ENCODE results near the gene RCAN3.
A peak's percentile ranks its signal among the peaks of the same experiment; 100 is the strongest.
"Not testable (repeated sequence)": the region's sequence is repeated elsewhere in the genome, so short reads cannot be mapped to it uniquely, and the experiment has no call there.

RCAN3 gene

DNA sequence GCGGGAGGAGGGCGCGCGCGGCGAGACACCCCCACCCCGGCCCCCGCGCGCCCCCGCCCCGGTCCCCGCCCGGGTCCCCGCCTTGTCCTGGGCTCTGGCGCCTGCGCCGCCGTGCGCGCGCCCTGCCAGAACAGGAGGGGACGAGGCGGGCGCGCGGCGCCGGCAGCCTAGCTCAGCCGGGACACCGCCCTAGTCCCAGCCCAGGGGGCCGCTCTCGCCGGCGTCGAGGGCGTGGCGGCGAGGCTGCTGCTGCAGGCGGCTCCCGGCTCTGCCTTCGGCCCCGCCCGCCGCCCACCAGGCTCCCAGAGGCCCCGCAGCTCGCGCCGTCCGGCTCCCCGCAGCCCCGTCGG is at the start of gene RCAN3:
TSS of gene RCAN3 (plus strand) at position 128 of the 350 bp plus-strand sequence. CDS start 11,537 bp downstream, outside the sequence.
- peak; percentile 95 for DNase-seq (ENCODE audit: low read depth, low spot score)

DNA sequence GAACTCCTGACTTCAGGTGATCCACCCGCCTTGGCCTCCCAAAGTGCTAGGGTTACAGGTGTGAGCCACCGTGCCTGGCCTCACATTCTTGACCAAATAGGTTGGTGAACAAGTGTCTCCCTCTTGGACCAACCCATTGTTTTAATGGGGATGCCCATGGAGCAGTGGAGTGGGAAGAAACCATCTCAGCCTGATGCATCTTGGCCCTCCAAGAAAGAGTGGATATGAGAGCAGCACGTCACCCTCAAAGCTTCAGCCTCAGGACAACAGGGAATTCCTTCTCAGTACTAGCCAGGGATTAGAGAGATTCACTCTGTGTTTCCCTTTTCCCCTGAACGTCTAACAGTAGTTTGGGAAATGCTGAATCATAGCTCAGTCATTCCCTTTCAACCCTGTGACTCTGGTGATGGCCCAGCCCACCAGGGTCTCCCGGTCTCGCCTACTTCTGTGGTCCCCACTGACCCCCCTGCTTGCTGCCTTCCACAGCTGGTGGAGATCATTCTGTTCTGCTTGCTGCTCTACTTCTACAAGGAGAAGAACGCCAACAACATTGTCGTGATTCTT is 49.6 kb upstream of the RCAN3 start:
- DNase-seq (ENCODE audit: low read depth, low spot score), result no peak

DNA sequence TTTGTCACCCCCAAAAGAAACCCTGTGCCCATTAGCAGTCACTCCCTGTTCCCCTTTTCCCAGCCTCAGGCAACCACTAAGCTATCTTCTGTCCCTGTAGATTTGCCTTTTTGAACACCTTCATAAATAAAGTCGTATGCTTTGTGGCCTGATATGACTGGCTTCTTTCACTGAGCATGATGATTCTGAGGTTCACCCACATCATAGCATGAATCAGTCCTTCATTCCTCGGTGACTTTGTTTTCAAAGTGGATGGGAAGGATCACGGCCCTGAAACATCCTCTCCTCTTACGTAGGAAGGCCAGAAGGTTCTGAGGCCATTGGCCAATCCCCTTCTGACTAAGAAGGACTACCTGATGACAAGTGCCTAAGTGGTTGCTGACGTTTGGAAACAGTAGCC is 48.0 kb upstream of the RCAN3 start:
- DNase-seq (ENCODE audit: low read depth, low spot score), result no peak

DNA sequence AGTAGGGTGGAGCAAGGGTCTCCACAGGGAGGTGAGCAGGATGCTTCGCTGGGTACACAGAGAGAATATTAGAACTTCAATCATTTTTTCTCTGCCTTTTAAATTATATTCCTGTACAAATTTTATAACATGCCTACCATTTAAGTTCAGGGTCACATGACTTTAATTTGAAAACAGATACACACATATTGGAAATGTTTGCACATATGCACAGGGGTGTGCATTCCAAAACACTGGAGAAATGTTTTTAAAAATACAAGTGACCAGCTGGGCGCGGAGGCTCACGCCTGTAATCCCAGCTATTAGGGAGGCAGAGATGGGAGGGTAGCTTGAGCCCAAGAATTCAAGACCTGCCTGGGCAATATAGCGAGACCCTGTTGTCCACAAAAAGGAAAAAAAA is 47.4 kb upstream of the RCAN3 start:
- no peak for DNase-seq (ENCODE audit: low read depth, low spot score)

DNA sequence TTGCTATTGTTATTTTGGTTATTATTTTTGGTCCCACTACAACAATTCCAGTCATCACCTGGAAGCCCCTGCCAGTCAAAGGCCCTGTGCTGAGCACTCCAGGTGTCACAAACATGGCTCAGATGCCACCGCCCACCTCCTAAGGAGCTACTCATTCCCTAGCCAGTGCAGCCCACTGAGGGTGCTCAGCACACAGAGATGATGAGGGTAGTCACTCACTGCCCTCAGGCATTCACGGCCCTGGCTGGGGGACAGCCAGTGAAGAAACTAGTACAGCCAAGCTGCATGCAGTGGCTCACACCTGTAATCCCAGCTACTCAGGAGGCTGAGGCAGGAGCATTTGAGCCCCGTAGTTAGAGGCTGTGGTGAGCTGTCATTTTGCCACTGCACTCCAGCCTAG is 44.8 kb upstream of the RCAN3 start:
- DNase-seq (ENCODE audit: low read depth, low spot score), result no peak

DNA sequence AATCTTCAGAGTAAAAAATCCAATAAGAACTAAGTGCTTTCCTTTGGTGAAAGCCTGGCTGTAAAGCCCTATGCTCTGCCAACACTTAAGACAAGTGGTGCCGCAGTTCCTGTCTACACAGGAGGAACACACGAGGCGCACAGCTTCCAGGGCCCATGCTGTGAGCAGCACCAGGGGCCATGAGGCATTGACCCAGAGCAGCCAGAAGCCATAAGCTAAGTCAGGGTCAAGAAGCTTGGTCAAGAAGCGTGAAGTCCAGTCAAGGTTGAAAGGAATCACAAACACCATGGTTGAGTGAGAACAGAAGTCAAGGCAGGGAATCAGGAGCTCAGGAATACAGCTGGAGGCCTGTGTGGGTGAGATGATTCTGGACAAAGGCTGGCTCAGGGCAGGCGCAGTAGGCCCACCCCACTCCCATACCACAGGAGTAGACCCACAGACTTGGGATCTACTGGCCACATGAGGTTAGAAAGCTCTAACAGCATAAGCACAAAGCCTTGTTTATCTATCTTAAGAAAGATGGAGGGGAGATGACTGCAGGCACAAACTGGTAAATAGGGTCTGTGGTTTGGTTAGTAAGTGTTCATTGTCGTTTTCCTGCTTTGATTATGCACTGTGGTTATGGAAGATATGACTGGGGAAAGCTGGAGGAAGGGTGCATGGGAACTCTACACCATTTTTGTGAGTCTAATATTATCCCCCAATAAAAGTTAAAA is 42.9 kb upstream of the RCAN3 start:
- no peak for DNase-seq (ENCODE audit: low read depth, low spot score)

DNA sequence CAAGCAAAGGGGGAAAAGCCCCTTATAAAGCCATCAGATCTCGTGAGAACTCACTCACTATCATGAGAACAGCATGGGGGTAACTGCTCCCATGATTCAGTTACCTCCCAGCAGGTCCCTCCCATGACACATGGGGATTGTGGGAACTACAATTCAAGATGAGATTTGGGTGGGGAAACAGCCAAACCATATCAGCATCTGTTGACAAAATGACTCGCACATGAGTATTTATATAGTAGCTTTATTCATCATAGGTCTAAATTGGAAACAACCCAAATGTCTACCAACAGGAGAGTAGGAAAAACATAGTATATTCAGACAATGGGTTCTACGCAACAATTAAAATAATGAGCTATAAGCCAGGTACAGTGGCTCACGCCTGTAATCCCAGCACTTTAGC is 40.5 kb upstream of the RCAN3 start:
- not testable (repeated sequence) for DNase-seq (ENCODE audit: low read depth, low spot score)

DNA sequence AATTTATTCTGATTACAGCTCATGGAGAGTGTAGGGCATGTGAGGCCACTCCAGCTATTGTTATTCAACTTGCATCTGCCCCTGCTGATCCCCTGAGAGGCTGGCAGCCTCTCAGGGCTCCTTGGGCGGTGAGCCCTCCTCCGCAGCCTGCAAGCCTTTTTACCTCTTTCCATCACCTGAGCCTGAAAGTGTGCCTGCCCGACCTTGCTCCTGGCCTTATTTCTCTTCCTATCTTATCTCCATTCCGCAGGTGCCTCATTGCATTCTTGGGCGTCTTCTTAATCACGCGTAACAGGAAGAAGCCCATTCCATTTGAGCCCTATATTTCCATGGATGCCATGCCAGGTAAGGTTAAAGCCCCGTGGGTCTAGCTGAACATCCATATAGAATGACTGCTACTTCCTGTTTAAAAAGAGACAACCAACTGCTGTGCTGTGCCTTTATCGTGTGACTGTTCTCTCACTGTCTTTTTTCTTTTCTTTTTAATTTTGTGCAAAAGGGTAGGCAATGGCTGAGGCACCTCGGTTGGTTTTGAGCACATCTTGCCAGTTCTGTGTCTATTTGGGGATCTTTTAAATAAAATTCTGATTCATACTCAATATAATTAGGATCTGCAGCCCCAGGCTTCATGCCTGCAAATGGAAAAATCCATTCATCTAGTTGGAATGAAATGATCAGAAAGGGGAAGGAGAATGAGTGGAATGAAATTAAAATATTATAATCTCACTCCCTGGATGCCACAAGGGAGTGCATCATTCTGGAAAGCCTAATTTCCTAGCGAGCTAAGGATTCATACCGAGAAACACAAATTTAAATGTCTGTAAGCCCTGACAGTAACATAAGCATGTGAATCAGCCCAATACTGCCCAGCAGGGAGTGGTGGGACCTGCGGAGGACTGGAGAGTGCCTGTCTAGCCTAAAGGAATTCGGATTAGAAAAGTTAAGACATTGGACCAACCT is 38.6 kb upstream of the RCAN3 start:
- peak; percentile 15 for DNase-seq (ENCODE audit: low read depth, low spot score)

DNA sequence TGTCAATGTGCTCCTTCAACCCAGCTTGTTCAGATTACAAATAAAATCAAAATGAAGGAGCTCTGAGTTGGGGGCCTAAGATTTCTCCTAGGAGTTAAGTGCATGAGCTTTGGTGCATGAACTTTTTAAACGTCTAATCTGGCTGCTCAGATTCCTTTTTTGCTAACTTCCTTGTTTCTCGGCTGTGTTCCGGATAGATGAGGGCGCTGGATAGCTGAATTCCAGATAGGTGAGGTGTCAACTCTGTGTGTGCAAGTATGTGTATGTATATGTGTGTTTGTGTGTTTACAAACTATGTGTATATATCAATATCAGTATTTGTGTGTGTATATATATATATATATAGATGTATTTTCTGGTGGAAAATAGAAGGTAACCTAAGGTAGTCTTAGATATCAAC is 37.5 kb upstream of the RCAN3 start:
- DNase-seq (ENCODE audit: low read depth, low spot score), result no peak

DNA sequence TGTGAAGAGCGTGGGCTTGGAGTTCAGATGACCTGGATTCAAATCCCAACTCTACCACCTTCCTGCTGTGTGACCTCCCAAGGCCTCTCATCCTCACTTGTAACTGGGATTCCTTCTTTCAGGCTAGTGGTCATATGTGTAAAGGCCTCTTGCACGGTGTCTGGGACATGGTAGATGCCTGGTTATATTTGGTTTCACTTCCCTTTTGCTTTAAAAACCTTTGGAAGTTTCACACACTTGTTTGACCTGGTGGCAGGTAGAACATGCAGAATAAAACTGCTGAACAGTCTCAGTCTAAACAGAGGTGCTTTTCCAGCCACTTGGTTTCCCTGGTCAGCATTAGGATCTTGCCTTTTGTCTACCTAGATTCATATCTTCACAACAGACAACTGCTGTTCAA is 37.0 kb upstream of the RCAN3 start:
- DNase-seq (ENCODE audit: low read depth, low spot score), result no peak

DNA sequence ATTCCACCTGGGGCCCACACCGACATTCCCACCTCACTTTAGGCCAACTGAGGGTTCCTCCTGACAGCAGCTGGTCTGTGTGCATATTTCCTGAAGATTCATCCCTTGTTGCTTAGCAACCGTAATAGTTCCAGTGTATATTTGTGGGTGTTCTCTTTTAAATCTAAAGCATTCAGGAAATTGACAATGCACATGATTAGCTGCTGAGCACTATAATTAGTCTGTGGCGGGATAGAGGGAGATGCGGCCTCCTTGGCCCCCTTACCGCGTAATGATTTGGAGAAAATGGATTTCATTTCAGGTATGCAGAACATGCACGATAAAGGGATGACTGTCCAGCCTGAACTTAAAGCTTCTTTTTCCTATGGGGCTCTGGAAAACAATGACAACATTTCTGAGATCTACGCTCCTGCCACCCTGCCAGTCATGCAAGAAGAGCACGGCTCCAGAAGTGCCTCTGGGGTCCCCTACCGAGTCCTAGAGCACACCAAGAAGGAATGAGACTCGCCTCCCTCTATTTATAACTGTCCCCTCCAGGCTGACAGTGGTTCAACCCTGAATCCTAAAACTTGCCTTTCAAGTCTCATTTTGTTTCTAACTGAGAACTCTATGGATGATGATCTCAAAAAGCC is 33.8 kb upstream of the RCAN3 start:
- DNase-seq (ENCODE audit: low read depth, low spot score), result no peak

DNA sequence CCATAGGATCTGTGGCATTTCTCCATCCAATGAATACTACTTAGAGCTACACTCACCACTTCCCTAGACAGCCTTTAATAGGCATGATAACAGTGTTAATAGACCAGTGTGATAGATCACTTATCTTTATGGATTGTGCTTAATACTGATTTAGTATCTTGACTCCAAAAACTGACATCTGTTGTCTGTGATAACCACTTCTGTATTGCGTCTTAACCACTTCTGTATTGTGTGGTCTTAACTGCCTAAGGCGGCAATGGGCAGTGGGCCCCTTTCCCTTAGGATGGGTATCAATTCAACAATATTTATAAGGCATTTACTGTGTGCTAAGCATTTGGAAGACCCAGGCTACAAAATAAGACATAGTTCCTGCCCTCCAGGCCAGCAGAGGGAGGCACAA is 32.0 kb upstream of the RCAN3 start:
- no peak for DNase-seq (ENCODE audit: low read depth, low spot score)

DNA sequence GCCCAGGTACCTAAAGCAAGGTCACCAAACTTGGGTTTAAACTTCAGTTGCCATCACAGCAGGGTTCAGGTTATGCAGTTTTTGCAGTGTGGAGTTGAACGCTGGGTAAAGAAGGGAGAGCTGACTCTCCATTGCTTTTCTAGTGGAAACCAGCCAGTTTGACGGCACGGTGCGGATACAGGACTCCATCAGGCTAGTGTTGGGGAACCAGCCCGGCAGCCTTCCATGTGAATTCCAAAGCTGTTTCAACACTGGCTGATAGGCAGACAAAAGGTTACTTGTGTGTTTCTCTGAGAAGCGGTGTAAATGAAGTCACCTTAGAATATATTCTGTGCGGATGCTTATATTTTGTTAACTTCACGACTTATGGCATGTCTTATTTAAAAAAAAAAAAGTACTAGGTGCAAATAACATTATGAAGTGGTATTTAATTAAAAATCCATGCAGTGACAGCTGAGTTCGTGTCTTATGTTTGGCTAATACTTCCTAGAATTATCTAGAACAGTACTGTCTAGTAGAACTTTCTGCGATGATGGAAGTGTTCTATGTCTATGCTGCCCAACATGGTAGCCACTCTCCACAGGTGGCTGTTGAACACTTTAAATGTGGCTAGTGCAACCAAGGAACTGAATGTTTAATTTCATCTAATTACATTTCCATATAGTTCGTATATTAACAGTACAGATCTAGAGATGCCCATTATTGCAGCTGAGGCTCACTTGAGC is 29.9 kb upstream of the RCAN3 start:
- DNase-seq (ENCODE audit: low read depth, low spot score), result no peak

DNA sequence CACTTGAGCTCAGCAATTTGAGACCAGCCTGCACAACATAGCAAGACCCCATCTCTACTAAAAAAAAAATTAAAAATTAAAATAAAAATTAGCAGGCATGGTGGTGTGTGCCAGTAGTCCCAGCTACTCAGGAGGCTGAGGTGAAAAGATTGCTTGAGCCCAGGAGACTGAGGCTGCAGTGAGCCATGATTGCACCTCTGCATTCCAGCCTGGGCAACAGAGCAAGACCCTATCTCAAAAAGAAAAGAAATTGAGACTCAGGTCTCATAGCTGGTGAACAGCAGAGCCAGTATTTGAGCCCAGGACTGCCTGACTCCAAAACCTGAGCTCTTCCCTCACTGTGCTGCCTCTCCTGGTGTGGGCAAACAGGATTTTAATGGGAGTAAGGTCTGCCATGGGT is 28.4 kb upstream of the RCAN3 start:
- DNase-seq (ENCODE audit: low read depth, low spot score), result no peak

DNA sequence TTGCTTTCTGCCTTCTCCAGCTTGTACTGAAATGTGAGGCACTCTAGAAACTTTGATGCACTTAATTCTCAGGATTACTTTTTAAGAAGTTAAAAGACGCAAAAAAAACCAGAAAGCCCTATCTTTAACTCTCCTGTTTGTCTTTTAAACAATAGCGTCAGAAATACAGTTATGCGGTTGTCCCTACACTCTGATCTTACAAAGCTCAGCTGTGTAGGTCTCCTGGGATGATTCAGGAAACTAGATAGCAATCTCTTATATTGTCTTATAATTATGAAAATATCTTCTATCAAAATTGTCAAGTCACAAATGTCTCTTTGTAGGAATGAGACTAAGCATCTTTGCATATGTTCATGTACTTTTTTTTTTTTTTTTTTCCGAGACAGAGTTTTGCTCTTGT is 26.9 kb upstream of the RCAN3 start:
- DNase-seq (ENCODE audit: low read depth, low spot score), result no peak

DNA sequence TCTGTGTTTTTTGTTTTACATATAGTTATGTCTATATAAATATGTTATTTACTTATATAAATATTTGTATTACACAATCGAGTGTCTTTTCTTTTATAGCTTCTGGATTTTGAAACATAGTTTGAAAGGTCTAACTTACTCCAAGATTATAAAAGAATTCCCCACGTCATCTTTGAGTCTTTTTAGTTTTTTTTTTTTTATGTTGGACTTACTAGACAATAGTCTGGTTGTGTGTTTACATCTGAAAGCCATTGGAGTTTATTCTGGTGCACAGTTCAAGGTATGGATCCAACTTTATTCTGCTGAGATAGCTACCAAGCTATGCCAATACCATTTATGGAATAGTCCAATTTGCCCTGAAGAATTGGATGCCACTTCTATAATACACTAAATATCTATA is 26.1 kb upstream of the RCAN3 start:
- no peak for DNase-seq (ENCODE audit: low read depth, low spot score)

DNA sequence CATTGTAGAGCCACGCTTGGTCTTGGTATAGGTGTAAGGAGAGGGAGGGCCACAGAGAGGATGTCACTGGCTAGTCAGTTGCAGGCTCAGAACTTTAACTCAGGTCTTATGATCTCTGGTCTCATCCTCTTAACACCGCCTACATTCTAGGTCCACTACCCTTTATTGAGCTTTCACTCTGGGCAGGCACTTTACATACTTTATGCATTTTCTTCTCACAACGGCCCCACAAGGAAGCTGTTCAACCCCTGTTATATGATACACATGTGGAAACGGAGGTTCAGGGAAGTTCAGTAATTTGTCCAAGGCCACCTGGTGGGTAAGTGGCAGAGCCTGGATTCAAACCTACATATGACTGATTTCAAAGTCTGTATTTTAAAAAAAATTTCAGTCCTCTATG is 25.3 kb upstream of the RCAN3 start:
- DNase-seq (ENCODE audit: low read depth, low spot score), result no peak

DNA sequence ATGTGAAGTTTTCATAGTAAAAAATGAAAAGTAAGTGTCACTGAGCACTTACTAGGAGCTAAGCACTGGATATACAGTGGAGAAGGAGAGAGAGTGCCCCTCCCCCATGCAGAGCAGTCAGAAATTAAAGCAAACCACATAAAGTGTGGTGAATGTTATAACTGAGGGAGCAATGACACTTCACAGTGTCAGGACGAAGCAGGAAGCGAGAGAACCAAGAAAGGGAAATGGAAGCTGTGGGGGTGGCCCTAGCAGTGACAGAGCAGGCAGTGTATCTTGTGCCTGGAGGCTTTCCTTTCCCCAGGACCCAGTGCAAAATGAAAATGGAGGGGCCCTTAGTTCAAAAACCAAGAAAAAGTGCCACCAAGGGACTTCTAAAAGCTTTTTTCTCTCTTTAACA is 21.5 kb upstream of the RCAN3 start:
- DNase-seq (ENCODE audit: low read depth, low spot score), result no peak

DNA sequence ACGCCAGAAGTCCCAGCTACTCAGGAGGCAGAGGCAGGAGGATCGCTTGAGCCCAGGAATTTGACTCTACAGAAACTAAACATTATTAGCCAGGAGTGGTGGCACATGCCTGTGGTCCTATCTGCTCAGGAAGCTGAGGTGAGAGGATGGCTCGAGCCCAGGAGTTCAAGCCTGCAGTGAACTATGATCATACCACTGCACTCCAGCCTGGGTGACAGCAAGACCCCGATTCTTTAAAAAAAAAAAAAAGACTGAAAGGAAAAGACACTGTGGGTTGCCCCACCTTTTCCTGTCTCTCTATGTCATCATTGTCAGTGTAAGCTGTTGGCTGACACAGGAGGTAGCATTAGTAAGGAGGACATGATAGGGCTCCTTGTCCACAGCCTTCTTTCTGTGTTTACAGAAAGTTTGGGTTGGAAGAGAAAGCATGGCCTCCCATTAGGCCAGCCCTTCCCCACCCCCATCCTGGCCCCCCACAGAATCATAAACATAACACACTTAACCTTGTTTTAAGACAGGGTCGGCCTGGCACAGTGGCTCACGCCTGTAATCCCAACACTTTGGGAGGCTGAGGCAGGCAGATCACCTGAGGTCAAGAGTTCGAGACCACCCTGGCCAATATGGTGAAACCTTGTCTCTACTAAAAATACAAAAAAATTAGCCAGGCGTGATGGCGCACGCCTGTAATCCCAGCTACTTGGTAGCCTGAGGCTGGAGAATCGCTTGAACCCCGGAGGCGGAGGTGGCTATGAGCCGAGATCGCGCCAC is 20.6 kb upstream of the RCAN3 start:
- no peak for DNase-seq (ENCODE audit: low read depth, low spot score)

DNA sequence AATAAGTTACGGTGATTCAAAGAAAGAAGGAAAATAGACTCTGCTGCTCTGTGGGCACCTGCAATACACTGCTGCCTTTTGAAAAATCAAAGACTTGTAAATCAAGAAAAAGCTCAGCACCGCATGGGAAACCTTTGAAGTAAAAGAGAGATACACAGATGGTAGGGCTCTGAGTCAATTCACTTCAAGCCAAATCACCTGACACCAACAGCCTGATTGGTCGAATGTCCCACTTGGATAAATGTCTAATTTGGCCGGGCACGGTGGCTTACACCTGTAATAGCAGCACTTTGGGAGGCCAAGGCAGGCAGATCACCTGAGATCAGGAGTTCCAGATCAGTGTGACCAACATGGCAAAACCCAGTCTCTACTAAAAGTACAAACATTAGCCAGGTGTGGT is 19.2 kb upstream of the RCAN3 start:
- no peak for DNase-seq (ENCODE audit: low read depth, low spot score)

DNA sequence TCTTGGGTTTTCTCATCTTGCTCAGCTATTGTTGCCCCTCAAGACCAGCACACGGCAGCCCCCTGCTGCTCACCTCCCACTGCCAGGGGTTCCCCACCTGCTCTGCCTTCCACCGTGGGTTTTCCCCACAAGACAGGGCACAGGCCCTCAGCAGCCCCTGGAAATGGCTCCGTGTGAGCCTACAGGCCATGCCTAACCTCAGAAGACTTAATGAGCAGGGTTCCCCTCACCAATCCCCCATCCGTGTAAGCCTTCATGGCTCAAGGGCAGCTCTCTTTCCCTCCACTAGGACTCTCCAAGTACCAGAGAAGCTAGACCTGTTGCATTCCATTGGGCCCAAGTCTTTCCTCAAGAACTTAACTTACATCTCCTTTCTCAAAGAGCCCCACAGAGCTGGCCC is 18.4 kb upstream of the RCAN3 start:
- no peak for DNase-seq (ENCODE audit: low read depth, low spot score)

Measured in astrocyte of the hippocampus (primary cell).